GM12878 (cell line): ENCODE results near the gene SNRNP25. TPM values are rescaled to one million over a fixed set of nuclear protein-coding genes. Genes with fewer than 3 reads are reported as not detected.

Experiments
- ATAC-seq: fragments of 200-7000 bp; cut with Tn5 transposase; 3 replicates; pipeline ENCODE4 v1.9.1; 2020; ENCODE audit warnings: mild to moderate bottlenecking, moderate library complexity
- BruUV-seq: library from RNA; stranded (reverse); fragments of 400-500 nt; replicated peaks from 2 replicates; lab custom pipeline; 2021; lab: Mats Ljungman, UMichigan
- CTCF ChIA-PET: fragments of 300-600 bp; sonication (Branson Sonifier 250); formaldehyde crosslinking; extraction: SDS; loops from one replicate; lab custom pipeline; 2021; ENCODE audit warnings: inconsistent platforms; lab: Yijun Ruan, JAX
- POLR2A ChIA-PET: fragments of 350-600 bp; formaldehyde crosslinking; extraction: SDS; loops from one replicate; lab custom pipeline; 2021; ENCODE audit warnings: inconsistent platforms; lab: Charles Lee
- RAD21 ChIA-PET: fragments of 300-600 bp; sonication (Branson Sonifier 250); formaldehyde crosslinking; loops from one replicate; lab custom pipeline; 2023; ENCODE audit warnings: antibody characterized with exemption; ENCODE audit not compliant: unreplicated experiment; lab: Charles Lee
- SMC1A ChIA-PET: fragments of 300-600 bp; sonication (Branson Sonifier 250); formaldehyde crosslinking; loops from one replicate; lab custom pipeline; 2023; ENCODE audit not compliant: unreplicated experiment, uncharacterized antibody; lab: Charles Lee
- DNase-seq: peaks from one replicate; pipeline ENCODE4 v3.0.0-alpha.2; 2011; ENCODE audit warnings: low read depth, low spot score
- FAIRE-seq: peaks from 3 replicates; lab custom pipeline; 2011; peaks lifted over from hg19 to GRCh38; lab: Jason Lieb, UNC
- H2AFZ ChIP-seq: 2 replicates; pipeline ENCODE4 v1.6.0; 2011; ENCODE audit warnings: low read depth, low read length, control low read depth; ENCODE audit not compliant: control insufficient read depth
- H3K27ac ChIP-seq: 2 replicates; pipeline ENCODE4 v1.5.1; 2011; ENCODE audit warnings: control low read depth; ENCODE audit not compliant: control insufficient read depth, insufficient read depth
- H3K27me3 ChIP-seq, 2 experiments: replicated peaks in 1 of 2; 2 replicates each; pipeline versions ENCODE4 v1.6.0 to v1.6.1; 2011; ENCODE audit warnings: low read length in 1 of 2; ENCODE audit not compliant: control insufficient read depth in 2 of 2, insufficient read depth in 2 of 2
- H3K36me3 ChIP-seq, 2 experiments: 2 replicates each; pipeline ENCODE4 v1.5.1; 2011; ENCODE audit warnings: low read length in 1 of 2; ENCODE audit not compliant: control insufficient read depth in 2 of 2, insufficient read depth in 2 of 2
- H3K4me1 ChIP-seq: 2 replicates; pipeline ENCODE4 v1.6.1; 2011; ENCODE audit warnings: mild to moderate bottlenecking, low read length, moderate library complexity, mixed read lengths; ENCODE audit not compliant: control insufficient read depth, insufficient read depth
- H3K4me2 ChIP-seq: 2 replicates; pipeline ENCODE4 v1.6.0; 2011; ENCODE audit warnings: control low read depth; ENCODE audit not compliant: control insufficient read depth, insufficient read depth
- H3K4me3 ChIP-seq: fragments of 200-600 bp; sonication (generic); 2 replicates; pipeline ENCODE4 v1.5.1; 2016
- H3K79me2 ChIP-seq: 2 replicates; pipeline ENCODE4 v1.6.0; 2011; ENCODE audit warnings: low read length; ENCODE audit not compliant: control insufficient read depth, insufficient read depth
- H3K9ac ChIP-seq: 2 replicates; pipeline ENCODE4 v1.8.0; 2011; ENCODE audit warnings: low read length, control low read depth, mixed read lengths; ENCODE audit not compliant: control insufficient read depth, insufficient read depth
- H3K9me3 ChIP-seq: replicated peaks from 3 replicates; pipeline ENCODE4 v1.5.1; 2011; ENCODE audit warnings: mild to moderate bottlenecking, low read length; ENCODE audit not compliant: control insufficient read depth, insufficient read depth
- H4K20me1 ChIP-seq: 2 replicates; pipeline ENCODE4 v1.6.0; 2011; ENCODE audit not compliant: control insufficient read depth, insufficient read depth
- BACH1 ChIP-seq: fragments of 450-650 bp; IDR thresholded peaks from 2 replicates; pipeline ENCODE4 v1.6.1; 2017; ENCODE audit warnings: mild to moderate bottlenecking, borderline replicate concordance
- CHD2 ChIP-seq: IDR thresholded peaks from 2 replicates; pipeline ENCODE4 v1.6.1; 2011; ENCODE audit warnings: low read depth, low read length, improper control_type of control experiment, borderline replicate concordance
- EGR1 ChIP-seq, 2 experiments: IDR thresholded peaks; 1 replicate in 1 of 2; 2 replicates in 1 of 2; pipeline ENCODE4 v1.6.1; 2011 to 2012; ENCODE audit warnings: low read depth in 2 of 2, low read length in 2 of 2, borderline replicate concordance in 1 of 2, mild to moderate bottlenecking in 1 of 2, moderate library complexity in 1 of 2
- GABPA ChIP-seq: IDR thresholded peaks from 2 replicates; pipeline ENCODE4 v1.6.1; 2014; ENCODE audit warnings: antibody characterized with exemption, low read depth, mild to moderate bottlenecking, inconsistent platforms
- HDAC6 ChIP-seq: fragments of 200-600 bp; sonication (generic); IDR thresholded peaks from one replicate; pipeline ENCODE4 v1.8.0; 2017; ENCODE audit warnings: antibody characterized with exemption; ENCODE audit not compliant: unreplicated experiment
- HDGF ChIP-seq: fragments of 450-650 bp; IDR thresholded peaks from 2 replicates; pipeline ENCODE4 v1.6.1; 2016; ENCODE audit warnings: antibody characterized with exemption
- IRF5 ChIP-seq: fragments of 450-650 bp; IDR thresholded peaks from 2 replicates; pipeline ENCODE4 v1.6.1; 2017; ENCODE audit warnings: borderline replicate concordance
- JUNB ChIP-seq: IDR thresholded peaks from 2 replicates; pipeline ENCODE4 v1.6.1; 2016; ENCODE audit warnings: antibody characterized with exemption, mild to moderate bottlenecking
- LARP7 ChIP-seq: fragments of 450-650 bp; IDR thresholded peaks from 2 replicates; pipeline ENCODE4 v1.6.1; 2017; ENCODE audit warnings: mild to moderate bottlenecking
- MEF2A ChIP-seq: IDR thresholded peaks from 2 replicates; pipeline ENCODE4 v1.6.1; 2011; ENCODE audit warnings: low read depth, mild to moderate bottlenecking, low read length, moderate library complexity; ENCODE audit not compliant: insufficient read depth
- PAX8 ChIP-seq: fragments of 450-650 bp; IDR thresholded peaks from 2 replicates; pipeline ENCODE4 v1.6.1; 2017; ENCODE audit warnings: mild to moderate bottlenecking, moderate library complexity
- PML ChIP-seq: IDR thresholded peaks from 2 replicates; pipeline ENCODE4 v1.6.1; 2012; ENCODE audit warnings: low read length, inconsistent platforms
- RELB ChIP-seq: fragments of 450-650 bp; IDR thresholded peaks from 2 replicates; pipeline ENCODE4 v1.6.1; 2017; ENCODE audit warnings: low read depth, mild to moderate bottlenecking, moderate library complexity
- SUPT20H ChIP-seq: IDR thresholded peaks from 2 replicates; pipeline ENCODE4 v1.6.1; 2011; ENCODE audit warnings: low read depth, mild to moderate bottlenecking, low read length, moderate library complexity, borderline replicate concordance; ENCODE audit not compliant: control insufficient read depth
- SUZ12 ChIP-seq: fragments of 200-600 bp; sonication (generic); IDR thresholded peaks from one replicate; pipeline ENCODE4 v1.6.1; 2018; ENCODE audit warnings: antibody characterized with exemption, mild to moderate bottlenecking; ENCODE audit not compliant: unreplicated experiment
- TAF1 ChIP-seq: IDR thresholded peaks from 2 replicates; pipeline ENCODE4 v1.6.1; 2011; ENCODE audit warnings: mild to moderate bottlenecking, low read depth, low read length, borderline replicate concordance
- WGBS: methylation state at CpG from one replicate; pipeline ENCODE4 v1.1.6; 2016; ENCODE audit warnings: low lambda C conversion rate; ENCODE audit not compliant: insufficient replicate concordance, insufficient coverage; ENCODE audit errors: missing lambda C conversion rate; 5-methylcytosine and 5-hydroxymethylcytosine counted together
- in situ Hi-C: fragments of 300-500 bp; cut with MboI; formaldehyde crosslinking; loops from 9 replicates; pipeline ENCODE4 v1.14.3; 2018; ENCODE audit warnings: mixed read lengths
- intact Hi-C: fragments of 100-400 bp; cut with micrococcal nuclease; formaldehyde crosslinking; loops from one replicate; pipeline ENCODE4 v1.14.2; 2022; ENCODE audit not compliant: unreplicated experiment
- polyA plus RNA-seq, 11 experiments: library from polyadenylated mRNA; depleted of rRNA in 4 of 11; unstranded in 6 of 11; stranded (reverse) in 5 of 11; fragments of >200 nt; fragmentation: Nextera tagmentation in 4 of 11; fragmentation: Illumina TruSeq in 1 of 11; extraction: Ambion mirVana in 4 of 11; extraction: Trizol in 1 of 11; gene quantifications; 1 replicate in 1 of 11; 2 replicates in 10 of 11; pipeline versions ENCODE4 v1.2.1 to v1.2.3, GENCODE V29; 2011 to 2016; ENCODE audit warnings: inconsistent platforms in 2 of 11, missing spikeins in 2 of 11, low read depth in 1 of 11
- total RNA-seq, 4 experiments: library from RNA; depleted of rRNA in 3 of 4; stranded (reverse); fragments of >200 nt in 3 of 4; fragmentation: Illumina TruSeq in 1 of 4; extraction: Trizol in 1 of 4; gene quantifications; 2 replicates each; pipeline versions ENCODE4 v1.2.1 to v1.2.3, GENCODE V29; 2013 to 2021

Gene SNRNP25
- total and polyA plus RNA-seq, 10 of the 15 experiments (the other 5 are each of a cell fraction or from before 2014, with no cell fraction given), result 40.9 to 138 (median 67.2) TPM

- no peak overlapping the region for H3K9ac ChIP-seq
- DNase-seq, result no peak
Measured at GRCh38 chr16:55571-56136, 2.0 kb downstream of the SNRNP25 start.

More at GRCh38 chr16:55571-56136, 2.0 kb downstream of the SNRNP25 start:
- peaks cover 38% of the 10 kb centered on the region for H3K79me2 ChIP-seq
- no peaks in the 10 kb centered on the region for H3K27me3 ChIP-seq
- intact Hi-C loops, result no loop called here
- H3K27ac ChIP-seq, result no peak overlapping the region
- no peak overlapping the region for H3K4me2 ChIP-seq
- ChIA-PET RAD21 (interaction anchor here (0.9 kb wide), 1 partner anchor 10 kb away, joined by 3 read pairs; no protein-coding TSS in a partner anchor), CTCF (interaction anchor here (1.0 to 4.0 kb wide), 2 partner anchors 9 to 41 kb away, joined by 3 to 16 read pairs; no protein-coding TSS in a partner anchor), SMC1A (interaction anchor here (0.9 kb wide), 1 partner anchor 42 kb away, joined by 3 read pairs; no protein-coding TSS in a partner anchor), POLR2A (no interaction called here)
- H3K4me3 ChIP-seq, result no peak overlapping the region
- H3K36me3 ChIP-seq, result peaks cover 6 to 8% of the 10 kb centered on the region in 2 experiments
- WGBS, result 90% methylated on average over 11 of the region's 11 CpGs
- H4K20me1 ChIP-seq, result no peaks in the 10 kb centered on the region
- TF ChIP-seq RELB (no peak), JUNB (no peak), IRF5 (no peak), PAX8 (no peak), PML (no peak), SUZ12 (no peak), MEF2A (no peak), HDAC6 (no peak), LARP7 (no peak), EGR1 (IDR thresholded peaks at IDR 0.05; ENCODE audit: borderline replicate concordance in 1 of 2, low read depth in 2 of 2, low read length in 2 of 2) (no peak), CHD2 (no peak), BACH1 (no peak), GABPA (no peak), SUPT20H (no peak), TAF1 (no peak), HDGF (no peak)
- H3K4me1 ChIP-seq, result no peaks in the 10 kb centered on the region
- no peak overlapping the region for H2AFZ ChIP-seq
- H3K9me3 ChIP-seq, result no peaks in the 10 kb centered on the region; the same call in 2 of the 3 replicates
- no TSS peak for BruUV-seq
- no peak for ATAC-seq
- no peak for FAIRE-seq
- in situ Hi-C loops, result no loop called here
